ENCODE data around the gene RABL2A. TPM values are rescaled to one million over a fixed set of nuclear protein-coding genes. Genes with fewer than 3 reads are reported as not detected.
"Not testable (repeated sequence)": the region's sequence is repeated elsewhere in the genome, so short reads cannot be mapped to it uniquely, and the experiment has no call there.

The RABL2A gene
- total RNA-seq, 5 donors from 2014 or later (not counting 1 experiment from before 2014, with no cell fraction given): 28.5 to 52.0 (median 41.1) TPM

DNA sequence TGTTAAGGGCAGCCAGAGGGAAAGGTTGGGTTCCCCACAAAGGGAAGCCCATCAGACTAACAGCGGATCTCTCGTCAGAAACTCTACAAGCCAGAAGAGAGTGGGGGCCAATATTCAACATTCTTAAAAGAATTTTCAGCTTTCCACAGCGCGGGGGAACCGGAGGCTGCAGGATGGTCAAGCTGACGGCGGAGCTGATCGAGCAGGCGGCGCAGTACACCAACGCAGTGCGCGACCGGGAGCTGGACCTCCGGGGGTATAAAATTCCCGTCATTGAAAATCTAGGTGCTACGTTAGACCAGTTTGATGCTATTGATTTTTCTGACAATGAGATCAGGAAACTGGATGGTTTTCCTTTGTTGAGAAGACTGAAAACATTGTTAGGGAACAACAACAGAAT lies 30.7 kb downstream of the RABL2A start:
- H3K27me3 ChIP-seq (replicated peaks in 1 of 2; ENCODE audit: control insufficient read depth in 2 of 2, extremely low read depth in 1 of 2, insufficient read depth in 2 of 2, low read length in 1 of 2); H3K4me3 ChIP-seq (ENCODE audit: control insufficient read depth in 1 of 2, extremely low read depth in 1 of 2, low read length in 1 of 2); H3K36me3 ChIP-seq (ENCODE audit: control insufficient read depth in 2 of 2, extremely low read depth in 1 of 2, insufficient read depth in 1 of 2, low read length in 1 of 2); H3K27ac ChIP-seq (ENCODE audit: low read length); H3K4me3 Mint-ChIP-seq; CTCF ChIA-PET; H3K9me3 Mint-ChIP-seq; H3K27ac Mint-ChIP-seq; H3K36me3 Mint-ChIP-seq; DNase-seq; H3K27me3 Mint-ChIP-seq; H3K4me1 Mint-ChIP-seq; ATAC-seq (replicated peaks in 1 of 4); H3K4me1 ChIP-seq (ENCODE audit: control insufficient read depth in 1 of 2, extremely low read depth in 1 of 2, insufficient read depth in 2 of 2, low read length in 2 of 2); H3K9me3 ChIP-seq; POLR2A ChIA-PET: not testable (repeated sequence)
- 97% methylated on average over 9 of the region's 17 CpGs for whole genome bisulfite sequencing (ENCODE audit: insufficient coverage)

- H3K4me3 Mint-ChIP-seq; H3K27ac Mint-ChIP-seq; POLR2A ChIA-PET; H3K9me3 Mint-ChIP-seq; H3K36me3 Mint-ChIP-seq; H3K4me1 Mint-ChIP-seq; H3K27me3 Mint-ChIP-seq; H3K27me3 ChIP-seq (replicated peaks in 1 of 2; ENCODE audit: control insufficient read depth in 2 of 2, extremely low read depth in 1 of 2, insufficient read depth in 2 of 2, low read length in 1 of 2); H3K27ac ChIP-seq (ENCODE audit: low read length); H3K9me3 ChIP-seq; H3K36me3 ChIP-seq (ENCODE audit: control insufficient read depth in 2 of 2, extremely low read depth in 1 of 2, insufficient read depth in 1 of 2, low read length in 1 of 2); ATAC-seq (replicated peaks in 1 of 4); H3K4me3 ChIP-seq (ENCODE audit: control insufficient read depth in 1 of 2, extremely low read depth in 1 of 2, low read length in 1 of 2); CTCF ChIA-PET; DNase-seq; H3K4me1 ChIP-seq (ENCODE audit: control insufficient read depth in 1 of 2, extremely low read depth in 1 of 2, insufficient read depth in 2 of 2, low read length in 2 of 2): not testable (repeated sequence)
- WGBS (ENCODE audit: insufficient coverage): 100% methylated on average over 1 of the region's 10 CpGs
These were observed 36.4 kb downstream of the RABL2A start for GRCh38 chr2:113663285-113664060.

GRCh38 chr2:113664761-113665533 lies 37.9 kb downstream of the RABL2A start:
- H3K27ac ChIP-seq (ENCODE audit: low read length); H3K9me3 ChIP-seq; H3K4me1 Mint-ChIP-seq; H3K36me3 Mint-ChIP-seq; H3K27me3 ChIP-seq (replicated peaks in 1 of 2; ENCODE audit: control insufficient read depth in 2 of 2, extremely low read depth in 1 of 2, insufficient read depth in 2 of 2, low read length in 1 of 2); CTCF ChIA-PET; H3K36me3 ChIP-seq (ENCODE audit: control insufficient read depth in 2 of 2, extremely low read depth in 1 of 2, insufficient read depth in 1 of 2, low read length in 1 of 2); DNase-seq; H3K9me3 Mint-ChIP-seq; POLR2A ChIA-PET; H3K4me1 ChIP-seq (ENCODE audit: control insufficient read depth in 1 of 2, extremely low read depth in 1 of 2, insufficient read depth in 2 of 2, low read length in 2 of 2); ATAC-seq (replicated peaks in 1 of 4); H3K4me3 Mint-ChIP-seq; H3K4me3 ChIP-seq (ENCODE audit: control insufficient read depth in 1 of 2, extremely low read depth in 1 of 2, low read length in 1 of 2); H3K27me3 Mint-ChIP-seq; H3K27ac Mint-ChIP-seq: not testable (repeated sequence)
- no CpG with 5 or more reads among the region's 6 CpGs for WGBS (ENCODE audit: insufficient coverage)

GRCh38 chr2:113669013-113669412 lies 41.9 kb downstream of the RABL2A start:
- H3K27ac Mint-ChIP-seq, H3K9me3 Mint-ChIP-seq, CTCF ChIA-PET: not testable (repeated sequence)

DNA sequence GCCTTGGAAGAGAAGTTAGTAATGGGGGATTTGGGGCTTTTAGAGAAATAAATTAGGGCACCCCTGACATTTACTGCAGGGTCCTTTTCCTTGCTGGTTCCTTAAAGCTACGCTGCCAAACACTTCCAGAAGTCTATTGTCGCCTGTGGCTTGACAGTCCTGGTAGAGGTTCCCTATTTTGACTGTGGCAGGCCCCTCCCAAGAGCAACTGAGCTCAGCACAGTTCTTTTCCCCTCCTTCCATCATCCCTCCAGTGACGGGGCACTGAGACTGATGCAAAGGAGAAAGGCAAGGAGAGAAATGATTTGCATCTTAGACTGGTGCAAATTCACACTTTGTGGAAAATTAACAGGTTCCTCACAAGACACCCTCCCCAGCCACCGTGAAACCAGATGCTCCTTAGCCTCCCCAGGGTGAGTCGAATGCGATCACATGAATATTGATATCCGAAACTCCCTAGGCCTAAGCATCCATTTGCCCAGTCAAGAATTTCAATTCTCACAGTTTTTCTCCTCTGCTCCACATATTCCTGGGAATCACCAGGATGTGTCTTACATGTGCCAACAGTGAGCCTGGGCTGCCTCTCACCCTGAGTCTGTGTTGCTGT lies 45.4 kb downstream of the RABL2A start:
- Histone ChIP-seq H3K27me3 (replicated peaks in 1 of 2; ENCODE audit: control insufficient read depth in 2 of 2, extremely low read depth in 1 of 2, insufficient read depth in 2 of 2, low read length in 1 of 2) (no peaks in the 10 kb centered on the region), H3K9me3 (no peaks in the 10 kb centered on the region), H3K4me3 (ENCODE audit: control insufficient read depth in 1 of 2, extremely low read depth in 1 of 2, low read length in 1 of 2) (no peak overlapping the region), H3K36me3 (ENCODE audit: control insufficient read depth in 2 of 2, extremely low read depth in 1 of 2, insufficient read depth in 1 of 2, low read length in 1 of 2) (no peaks in the 10 kb centered on the region), H3K27ac (ENCODE audit: low read length) (no peak overlapping the region), H3K4me1 (ENCODE audit: control insufficient read depth in 1 of 2, extremely low read depth in 1 of 2, insufficient read depth in 2 of 2, low read length in 2 of 2) (no peaks in the 10 kb centered on the region)
- POLR2A ChIA-PET: no interaction called here
- no peaks in the 10 kb centered on the region for H3K4me1 Mint-ChIP-seq
- peaks cover 0 to 3% of the 10 kb centered on the region in 2 donors for H3K27me3 Mint-ChIP-seq
- H3K36me3 Mint-ChIP-seq: no peaks in the 10 kb centered on the region
- WGBS (ENCODE audit: insufficient coverage): 86% methylated on average over 3 of the region's 7 CpGs
- CTCF ChIA-PET: interaction anchor here in 1 of 2 donors (0.8 kb wide), 1 partner anchor 73 kb away, joined by 3 read pairs; no protein-coding TSS in a partner anchor
- H3K9me3 Mint-ChIP-seq: no peaks in the 10 kb centered on the region
- DNase-seq (no peak), ATAC-seq (replicated peaks in 1 of 4) (no peak)
- no peak overlapping the region for H3K4me3 Mint-ChIP-seq
- H3K27ac Mint-ChIP-seq: no peak overlapping the region

More at GRCh38 chr2:113669013-113669412, 41.9 kb downstream of the RABL2A start:
- H3K27ac ChIP-seq (ENCODE audit: low read length); H3K36me3 Mint-ChIP-seq; H3K4me3 ChIP-seq (ENCODE audit: control insufficient read depth in 1 of 2, extremely low read depth in 1 of 2, low read length in 1 of 2); H3K36me3 ChIP-seq (ENCODE audit: control insufficient read depth in 2 of 2, extremely low read depth in 1 of 2, insufficient read depth in 1 of 2, low read length in 1 of 2); H3K4me1 ChIP-seq (ENCODE audit: control insufficient read depth in 1 of 2, extremely low read depth in 1 of 2, insufficient read depth in 2 of 2, low read length in 2 of 2); DNase-seq; POLR2A ChIA-PET; H3K9me3 ChIP-seq; ATAC-seq (replicated peaks in 1 of 4); H3K27me3 ChIP-seq (replicated peaks in 1 of 2; ENCODE audit: control insufficient read depth in 2 of 2, extremely low read depth in 1 of 2, insufficient read depth in 2 of 2, low read length in 1 of 2); H3K4me1 Mint-ChIP-seq; H3K27me3 Mint-ChIP-seq; H3K4me3 Mint-ChIP-seq: not testable (repeated sequence)
- 97% methylated on average over 11 of the region's 21 CpGs for WGBS (ENCODE audit: insufficient coverage)

GRCh38 chr2:113675875-113676274 lies 48.8 kb downstream of the RABL2A start:
- no peak overlapping the region for H3K4me3 Mint-ChIP-seq
- H3K36me3 Mint-ChIP-seq: no peaks in the 10 kb centered on the region
- no peaks in the 10 kb centered on the region for H3K9me3 Mint-ChIP-seq
- ChIA-PET CTCF (no interaction called here), POLR2A (no interaction called here)
- no peak overlapping the region for H3K27ac Mint-ChIP-seq
- Histone ChIP-seq H3K27ac (ENCODE audit: low read length) (no peak overlapping the region), H3K9me3 (no peaks in the 10 kb centered on the region), H3K27me3 (replicated peaks in 1 of 2; ENCODE audit: control insufficient read depth in 2 of 2, extremely low read depth in 1 of 2, insufficient read depth in 2 of 2, low read length in 1 of 2) (no peaks in the 10 kb centered on the region), H3K36me3 (ENCODE audit: control insufficient read depth in 2 of 2, extremely low read depth in 1 of 2, insufficient read depth in 1 of 2, low read length in 1 of 2) (no peaks in the 10 kb centered on the region), H3K4me3 (ENCODE audit: control insufficient read depth in 1 of 2, extremely low read depth in 1 of 2, low read length in 1 of 2) (no peak overlapping the region), H3K4me1 (ENCODE audit: control insufficient read depth in 1 of 2, extremely low read depth in 1 of 2, insufficient read depth in 2 of 2, low read length in 2 of 2) (peaks cover 0 to 4% of the 10 kb centered on the region in 2 experiments)
- 84% methylated on average over 5 of the region's 9 CpGs for WGBS (ENCODE audit: insufficient coverage)
- DNase-seq (no peak), ATAC-seq (replicated peaks in 1 of 4) (no peak)
- peaks cover 0 to 3% of the 10 kb centered on the region in 2 donors for H3K27me3 Mint-ChIP-seq
- H3K4me1 Mint-ChIP-seq: peaks cover 0 to 5% (median 0%) of the 10 kb centered on the region in 3 donors
